ENCODE measurements around the gene PGPEP1.

DNA sequence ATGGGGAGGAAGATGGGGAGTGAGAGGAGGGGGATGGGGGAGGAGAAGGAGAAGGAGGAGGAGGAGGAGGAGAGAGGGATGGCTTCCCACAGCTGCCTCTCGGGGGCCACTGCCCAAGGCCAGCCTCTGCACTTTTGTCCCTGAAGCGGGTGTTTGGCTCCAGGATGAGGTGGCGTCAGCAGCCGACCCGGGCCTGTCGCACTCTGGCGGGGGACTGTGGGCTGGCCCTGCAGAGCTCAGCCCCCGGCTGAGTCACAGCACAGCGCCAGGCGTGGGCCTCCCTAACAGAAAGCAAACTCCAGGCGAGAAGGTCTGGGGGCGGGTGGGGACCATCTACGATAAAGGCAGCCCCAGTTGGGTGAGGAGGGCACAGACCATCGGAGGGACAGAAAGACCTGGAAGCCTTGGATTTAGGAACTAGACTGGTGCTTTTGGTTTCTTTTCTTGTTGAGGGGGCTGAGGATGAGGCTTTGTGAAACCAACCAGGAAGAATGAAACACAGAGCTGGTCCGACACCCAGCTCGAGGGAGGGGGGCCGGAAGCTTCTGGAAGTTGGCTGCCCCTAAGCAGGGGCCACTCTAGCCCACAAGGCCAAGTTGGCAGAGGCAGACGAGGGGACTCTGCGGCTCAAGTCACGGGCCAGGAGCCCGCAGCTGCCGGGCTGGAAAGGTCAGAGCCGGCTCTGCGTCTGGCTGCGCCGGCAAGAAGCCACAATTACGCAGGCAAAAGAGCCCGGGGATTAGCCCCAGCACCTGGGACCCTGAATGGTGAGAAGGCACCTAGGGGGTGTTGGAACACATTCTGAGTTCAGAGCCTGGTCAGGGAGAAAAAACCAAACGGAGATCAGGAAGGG, 35.7 kb upstream of the PGPEP1 start:
- TF ChIP-seq RFX5 (IDR thresholded peaks at IDR 0.05; ENCODE audit: low read depth, low read length) (no peak), BRCA1 (IDR thresholded peaks at IDR 0.05; ENCODE audit: low read depth, low read length) (no peak), ZZZ3 (IDR thresholded peaks at IDR 0.05; ENCODE audit: control insufficient read depth, insufficient read length, low read depth) (no peak), SP1 (IDR thresholded peaks at IDR 0.05; ENCODE audit: low read depth, low read length) (no peak)
